Skeletal muscle tissue (tissue), 4 donors: ENCODE measurements around the gene NFATC1. TPM values are rescaled to one million over a fixed set of nuclear protein-coding genes. Genes with fewer than 3 reads are reported as not detected.
A peak's percentile ranks its signal among the peaks of the same experiment; 100 is the strongest.

Experiments
- H3K27ac ChIP-seq: one replicate; pipeline ENCODE4 v1.7.0; 2013; ENCODE audit warnings: mild to moderate bottlenecking, low read depth, low read length, inconsistent platforms
- H3K27me3 ChIP-seq, 3 donors: one replicate each; pipeline ENCODE4 v1.7.0; 2013; ENCODE audit warnings: low read length in 3 of 3; ENCODE audit not compliant: control insufficient read depth in 3 of 3, insufficient read depth in 3 of 3
- H3K36me3 ChIP-seq, 3 donors: one replicate each; pipeline ENCODE4 v1.7.0; 2013; ENCODE audit warnings: low read length in 3 of 3; ENCODE audit not compliant: control insufficient read depth in 3 of 3, insufficient read depth in 3 of 3
- H3K4me1 ChIP-seq, 3 donors: one replicate each; pipeline ENCODE4 v1.7.0; 2013; ENCODE audit warnings: low read length in 3 of 3, mild to moderate bottlenecking in 3 of 3; ENCODE audit not compliant: control insufficient read depth in 3 of 3, insufficient read depth in 3 of 3
- H3K4me3 ChIP-seq, 3 donors: one replicate each; pipeline ENCODE4 v1.7.0; 2013; ENCODE audit warnings: low read length in 3 of 3
- H3K9ac ChIP-seq, 3 donors: one replicate each; pipeline ENCODE4 v1.7.0; 2013; ENCODE audit warnings: low read length in 3 of 3, mild to moderate bottlenecking in 3 of 3, moderate library complexity in 2 of 3, low read depth in 1 of 3
- H3K9me3 ChIP-seq, 3 donors: one replicate each; pipeline ENCODE4 v1.7.0; 2013; ENCODE audit warnings: low read length in 3 of 3; ENCODE audit not compliant: control insufficient read depth in 3 of 3
- total RNA-seq: library from RNA; depleted of rRNA; stranded (reverse); fragments of >200 nt; gene quantifications from one replicate; pipeline ENCODE4 v1.2.3, GENCODE V29; 2014
- donor health status: Osteomylitis.

NFATC1 gene
- total RNA-seq, 1 donor from 2014 or later = 10.4 TPM

DNA sequence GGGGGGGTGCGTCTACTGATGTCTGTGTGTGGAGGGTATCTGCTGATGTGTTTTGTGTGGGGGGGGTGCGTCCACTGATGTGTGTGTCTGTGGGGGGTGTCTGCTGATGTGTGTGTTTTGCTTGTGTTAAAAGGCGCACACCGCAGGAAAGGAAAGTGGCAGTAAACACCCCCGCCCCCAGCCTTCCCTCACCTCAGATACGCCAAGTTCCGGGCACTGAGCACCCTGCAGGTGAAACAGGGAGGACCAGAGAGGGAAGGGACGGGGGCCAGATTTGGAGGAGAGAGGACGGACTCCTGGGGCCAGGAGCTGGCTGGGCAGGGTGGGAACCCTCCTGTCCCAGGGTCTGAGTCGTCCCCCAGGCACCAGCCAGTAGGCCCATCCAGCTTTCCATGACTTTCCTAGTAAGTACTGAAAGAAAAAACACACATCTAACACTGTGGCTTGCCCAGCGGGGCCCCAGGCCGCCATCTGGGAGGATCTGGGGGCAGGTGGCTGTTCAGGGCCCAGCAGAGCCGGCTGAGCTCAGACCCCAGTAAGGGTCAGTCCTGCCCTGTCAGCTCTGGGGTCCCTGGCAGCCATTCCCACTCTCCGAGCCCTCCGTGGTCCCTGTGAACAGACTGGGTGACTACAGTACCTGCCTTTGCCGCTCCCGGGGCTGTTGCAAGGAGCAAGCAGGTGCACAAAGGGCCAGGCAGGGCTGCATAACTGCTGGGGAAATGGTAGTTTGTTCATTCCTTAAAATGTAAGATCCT, 126.9 kb downstream of the NFATC1 start:
- Histone ChIP-seq H3K36me3 (peaks cover 1 to 4% (median 2%) of the 10 kb centered on the region in 3 donors), H3K27ac (no peak overlapping the region), H3K9ac (no peak overlapping the region), H3K27me3 (no peaks in the 10 kb centered on the region), H3K9me3 (peaks cover 0 to 4% (median 0%) of the 10 kb centered on the region in 3 donors), H3K4me3 (no peak overlapping the region), H3K4me1 (peaks cover 9 to 15% (median 14%) of the 10 kb centered on the region in 3 donors)

DNA sequence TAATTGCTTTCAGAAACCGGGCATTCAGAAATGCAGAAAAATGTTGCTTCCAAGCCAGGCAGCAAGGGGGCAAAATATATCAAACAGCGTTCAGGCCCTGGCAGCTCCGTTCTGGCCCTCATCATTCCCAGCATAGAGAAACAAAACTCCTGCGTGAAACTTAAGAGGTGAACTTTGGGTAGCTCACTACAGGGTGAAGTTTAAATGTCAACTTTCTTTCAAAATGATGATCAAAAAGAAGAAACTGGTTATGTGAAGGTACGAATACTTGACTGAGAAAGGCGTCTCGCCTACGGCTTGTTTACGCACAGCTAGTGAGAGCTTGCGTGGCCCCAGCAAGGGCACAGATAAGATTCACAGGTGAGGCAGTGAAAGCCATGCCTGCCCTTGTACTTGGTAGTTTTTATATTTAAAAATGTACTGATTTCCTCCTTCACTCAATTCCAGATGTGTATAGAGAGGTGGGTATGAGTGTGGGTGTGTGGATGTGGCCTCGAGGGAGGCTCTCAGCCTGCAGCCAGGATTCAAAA, 127.5 kb downstream of the NFATC1 start:
- Histone ChIP-seq H3K4me1 (peaks cover 9 to 15% (median 14%) of the 10 kb centered on the region in 3 donors), H3K4me3 (no peak overlapping the region), H3K9ac (no peak overlapping the region), H3K9me3 (no peaks in the 10 kb centered on the region), H3K27ac (no peak overlapping the region), H3K27me3 (no peaks in the 10 kb centered on the region), H3K36me3 (peaks cover 7 to 11% (median 8%) of the 10 kb centered on the region in 3 donors)

DNA sequence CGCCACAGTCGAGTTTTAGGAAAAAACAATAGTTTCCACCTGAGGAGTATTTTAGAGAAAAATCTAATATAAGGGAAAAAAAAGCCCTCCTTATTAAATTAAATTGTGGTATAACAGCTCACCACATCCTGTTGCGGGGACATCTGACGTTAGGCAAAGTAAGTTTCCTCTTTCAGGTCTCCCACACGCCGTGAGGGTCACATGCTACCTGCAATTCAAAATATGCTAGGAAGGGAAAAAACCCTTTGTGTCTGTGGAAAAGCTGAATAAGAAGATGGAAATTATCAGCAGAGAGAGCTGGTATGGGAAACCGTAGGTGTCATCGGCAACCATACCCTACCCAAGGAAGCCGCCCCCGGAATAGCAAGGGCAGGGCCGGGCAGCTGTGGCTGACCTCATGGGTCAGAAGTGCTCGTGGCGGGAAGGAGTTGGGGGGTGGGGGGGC, 128.0 kb downstream of the NFATC1 start:
- H3K4me1 ChIP-seq = peaks cover 9 to 15% (median 14%) of the 10 kb centered on the region in 3 donors
- peaks cover 8 to 12% (median 12%) of the 10 kb centered on the region in 3 donors for H3K36me3 ChIP-seq
- no peak overlapping the region for H3K27ac ChIP-seq
- no peak overlapping the region for H3K9ac ChIP-seq
- H3K27me3 ChIP-seq = no peaks in the 10 kb centered on the region
- H3K4me3 ChIP-seq = no peak overlapping the region
- no peaks in the 10 kb centered on the region for H3K9me3 ChIP-seq

DNA sequence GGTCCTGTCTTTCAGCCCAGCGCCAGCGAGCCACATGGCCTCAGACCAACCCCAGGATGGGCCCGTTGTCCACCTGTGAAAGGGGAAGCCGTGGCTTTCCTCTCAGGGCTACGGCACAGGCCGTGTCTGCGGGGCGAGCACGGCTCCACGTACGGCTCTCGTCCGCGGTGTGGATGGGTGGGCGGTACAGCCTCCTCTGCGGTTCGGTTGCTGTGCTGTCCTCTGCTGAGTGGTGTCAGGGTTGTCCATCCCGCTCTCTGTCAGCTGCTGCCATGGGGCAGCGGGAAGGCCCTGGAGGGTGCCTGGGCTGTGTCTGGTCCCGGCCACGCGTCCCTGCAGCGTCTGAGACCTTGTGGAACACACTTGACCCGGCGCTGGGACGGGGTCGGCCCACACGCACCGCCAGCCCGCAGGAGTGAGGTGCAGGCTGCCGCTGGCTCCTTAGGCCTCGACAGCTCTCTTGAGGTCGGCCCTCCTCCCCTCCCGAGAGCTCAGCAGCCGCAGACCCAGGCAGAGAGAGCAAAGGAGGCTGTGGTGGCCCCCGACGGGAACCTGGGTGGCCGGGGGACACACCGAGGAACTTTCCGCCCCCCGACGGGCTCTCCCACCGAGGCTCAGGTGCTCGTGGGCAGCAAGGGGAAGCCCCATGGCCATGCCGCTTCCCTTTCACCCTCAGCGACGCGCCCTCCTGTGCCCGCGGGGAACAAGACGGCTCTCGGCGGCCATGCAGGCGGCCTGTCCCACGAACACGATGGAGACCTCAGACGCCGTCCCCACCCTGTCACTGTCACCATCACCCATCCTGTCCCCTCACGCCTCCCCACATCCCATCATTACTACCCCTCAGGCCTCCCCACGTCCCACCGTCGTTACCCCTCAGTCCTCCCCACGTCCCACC, 128.7 kb downstream of the NFATC1 start:
- Histone ChIP-seq H3K36me3 (peaks cover 12 to 13% (median 12%) of the 10 kb centered on the region in 3 donors), H3K9me3 (no peaks in the 10 kb centered on the region), H3K4me3 (no peak overlapping the region), H3K27me3 (no peaks in the 10 kb centered on the region), H3K4me1 (peaks cover 9 to 15% (median 14%) of the 10 kb centered on the region in 3 donors), H3K27ac (no peak overlapping the region), H3K9ac (no peak overlapping the region)

DNA sequence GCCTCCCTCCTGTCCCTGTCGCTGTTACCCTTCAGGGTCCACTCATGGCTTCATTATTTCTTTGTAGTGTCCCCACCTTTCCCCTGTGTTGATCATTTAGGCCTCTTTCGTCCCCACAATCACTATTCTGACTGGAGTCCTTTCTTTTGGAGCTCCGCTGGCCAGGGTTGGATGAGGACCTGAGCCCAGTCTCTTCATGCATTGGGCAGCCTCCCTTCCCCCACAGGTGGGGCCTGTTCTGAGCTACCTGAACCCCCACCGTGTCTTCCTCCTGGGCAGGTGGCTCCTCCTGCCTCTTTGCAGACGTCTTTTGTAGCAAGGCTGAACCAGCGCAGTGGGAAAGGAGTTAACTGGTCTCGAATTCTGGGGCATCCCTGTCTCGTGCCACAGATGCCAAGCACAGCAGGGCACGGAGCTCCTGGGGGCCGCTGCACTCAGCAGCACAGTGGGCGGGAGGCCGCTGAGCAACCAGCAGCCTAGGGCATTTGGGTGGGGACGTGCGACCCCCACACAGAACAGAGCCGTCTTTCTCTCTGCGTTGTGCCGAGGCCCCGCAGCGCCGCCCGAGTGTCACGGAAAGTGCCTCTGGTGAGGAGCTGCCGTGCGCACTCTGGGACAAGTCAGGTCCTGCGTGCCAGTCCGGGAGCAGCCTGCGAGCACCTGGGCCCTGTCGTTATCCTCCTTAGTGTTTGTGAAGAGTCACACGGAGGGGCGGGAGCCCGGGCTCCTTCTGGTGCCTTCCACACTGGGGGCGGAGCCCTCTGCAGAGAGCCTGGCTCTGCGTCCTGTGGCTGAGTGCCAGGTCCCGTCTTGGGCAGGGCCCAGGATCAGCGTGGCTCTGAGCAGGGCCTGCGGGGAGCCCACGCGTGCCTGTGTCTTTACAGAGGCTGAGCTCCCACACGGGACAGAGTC, 130.1 kb downstream of the NFATC1 start:
- no peaks in the 10 kb centered on the region for H3K9me3 ChIP-seq
- H3K27me3 ChIP-seq = no peaks in the 10 kb centered on the region
- peaks cover 12 to 15% (median 12%) of the 10 kb centered on the region in 3 donors for H3K36me3 ChIP-seq
- peak overlapping the region in 2 of 3 donors; percentile 25 to 32 for H3K9ac ChIP-seq
- H3K27ac ChIP-seq = no peak overlapping the region
- peaks cover 9 to 12% (median 10%) of the 10 kb centered on the region in 3 donors for H3K4me1 ChIP-seq
- H3K4me3 ChIP-seq = peak overlapping the region in 1 of 3 donors; percentile 46

DNA sequence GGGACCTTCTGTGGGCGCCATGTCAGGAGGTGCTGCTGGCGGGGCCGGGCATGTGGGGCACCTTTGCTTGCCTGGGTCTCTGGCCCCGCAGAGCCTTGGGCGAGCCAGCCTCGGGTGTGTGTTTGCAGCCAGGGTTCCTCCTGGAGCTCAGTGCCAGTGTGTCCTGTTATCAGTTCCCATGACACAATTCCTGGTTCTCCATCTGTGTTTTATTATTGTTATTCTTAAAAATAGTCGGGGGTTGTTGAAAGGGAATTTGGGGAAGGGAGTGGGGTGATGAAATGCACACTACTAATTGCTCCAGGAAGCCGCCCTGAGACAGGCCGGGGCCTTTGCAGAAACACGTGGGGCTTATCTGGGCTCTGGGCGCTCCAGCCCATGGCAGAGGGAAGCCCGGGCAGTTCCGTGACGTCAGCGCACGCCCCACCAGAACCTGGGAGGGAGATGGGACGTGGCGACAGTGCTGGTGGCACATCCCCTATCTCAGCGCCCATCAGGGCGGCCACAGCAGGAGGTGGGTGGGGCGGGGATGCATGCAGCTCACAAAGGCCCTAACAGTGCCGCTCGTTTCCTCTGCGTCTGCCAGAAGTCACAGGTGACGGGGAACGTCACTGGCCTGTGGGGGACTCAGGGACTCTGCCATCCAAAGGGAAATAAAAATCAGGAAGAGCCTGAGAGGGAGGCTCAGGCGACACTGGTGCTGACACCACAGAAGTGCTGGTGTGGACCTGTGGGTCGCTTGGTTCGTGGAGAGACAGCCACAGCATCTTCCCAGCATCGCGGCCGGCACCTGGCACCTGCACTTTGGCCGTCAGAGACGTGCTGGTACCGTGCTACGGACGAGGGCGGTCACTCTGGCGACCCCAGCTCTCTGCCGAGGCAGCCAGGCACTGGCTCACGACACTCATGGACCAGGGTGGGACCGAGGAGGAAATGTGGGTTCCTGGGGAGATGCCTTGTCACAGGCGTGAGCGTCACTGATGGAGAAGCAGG, 131.0 kb downstream of the NFATC1 start:
- peaks cover 0 to 3% (median 0%) of the 10 kb centered on the region in 3 donors for H3K27me3 ChIP-seq
- H3K9me3 ChIP-seq = no peaks in the 10 kb centered on the region
- no peak overlapping the region for H3K27ac ChIP-seq
- H3K4me3 ChIP-seq = no peak overlapping the region
- H3K9ac ChIP-seq = peak overlapping the region in 1 of 3 donors; percentile 25
- peaks cover 9 to 12% (median 10%) of the 10 kb centered on the region in 3 donors for H3K4me1 ChIP-seq
- peaks cover 12 to 15% (median 12%) of the 10 kb centered on the region in 3 donors for H3K36me3 ChIP-seq

DNA sequence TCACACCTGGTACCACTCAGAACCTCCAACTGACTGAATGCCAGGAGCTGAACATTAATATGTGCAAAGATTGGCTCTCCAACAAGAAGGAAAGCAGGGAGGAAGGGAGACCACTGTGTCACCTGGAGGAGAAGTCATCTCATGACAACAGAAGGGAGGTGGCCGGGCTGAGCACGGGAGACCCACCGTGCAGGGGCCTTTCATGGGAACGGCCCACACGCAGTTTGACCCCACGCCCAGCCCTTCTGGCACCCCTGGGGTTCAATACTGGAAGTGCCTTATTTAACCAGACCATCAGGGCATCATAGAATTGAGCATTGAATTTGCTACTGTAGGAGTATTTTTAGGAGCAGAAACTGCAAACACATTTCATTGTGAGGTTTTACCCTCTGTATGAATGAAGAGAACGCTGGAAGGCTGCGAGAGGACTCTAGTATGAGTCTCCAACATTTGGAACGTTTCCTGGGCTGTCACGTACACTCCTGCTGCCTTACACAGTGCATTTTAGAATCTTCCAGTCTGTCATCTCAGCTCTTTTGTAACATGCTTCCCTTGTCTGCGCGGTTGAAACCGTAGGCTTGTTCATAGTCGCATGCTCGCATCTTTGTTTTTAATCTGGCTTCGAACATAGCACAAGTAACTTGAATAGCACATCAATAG, 132.1 kb downstream of the NFATC1 start:
- H3K4me3 ChIP-seq = no peak overlapping the region
- H3K4me1 ChIP-seq = peaks cover 10 to 13% (median 12%) of the 10 kb centered on the region in 3 donors
- no peak overlapping the region for H3K9ac ChIP-seq
- no peak overlapping the region for H3K27ac ChIP-seq
- no peaks in the 10 kb centered on the region for H3K9me3 ChIP-seq
- H3K27me3 ChIP-seq = peaks cover 0 to 6% (median 3%) of the 10 kb centered on the region in 3 donors
- peaks cover 12 to 15% (median 12%) of the 10 kb centered on the region in 3 donors for H3K36me3 ChIP-seq

DNA sequence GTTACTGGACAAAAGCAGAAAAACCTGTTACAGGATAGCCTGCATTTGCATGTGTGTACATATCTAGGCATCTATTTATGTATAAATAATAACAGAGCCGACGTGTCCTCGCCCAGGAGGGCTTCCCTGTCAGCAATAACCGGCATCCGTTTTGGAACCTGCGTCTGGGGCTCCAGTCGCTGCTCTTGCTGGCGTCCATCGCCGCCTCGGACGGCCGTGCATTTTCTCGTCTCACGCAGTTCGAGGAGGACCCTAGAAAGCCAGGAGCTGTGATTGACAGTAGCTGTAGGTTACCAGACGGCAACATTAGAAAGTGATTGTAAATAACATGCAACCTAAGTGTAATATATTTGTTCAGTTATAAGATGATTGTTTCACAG, 132.6 kb downstream of the NFATC1 start:
- H3K4me3 ChIP-seq = no peak overlapping the region
- H3K27me3 ChIP-seq = peaks cover 0 to 9% (median 8%) of the 10 kb centered on the region in 3 donors
- H3K4me1 ChIP-seq = peaks cover 10 to 13% (median 12%) of the 10 kb centered on the region in 3 donors
- no peaks in the 10 kb centered on the region for H3K9me3 ChIP-seq
- no peak overlapping the region for H3K9ac ChIP-seq
- peaks cover 12 to 15% (median 12%) of the 10 kb centered on the region in 3 donors for H3K36me3 ChIP-seq
- H3K27ac ChIP-seq = no peak overlapping the region
